Measurements from ENCODE around the gene SLC24A4. TPM values are rescaled to one million over a fixed set of nuclear protein-coding genes. Genes with fewer than 3 reads are reported as not detected.

The SLC24A4 gene
- total RNA-seq, 1 donor from 2014 or later: not detected

DNA sequence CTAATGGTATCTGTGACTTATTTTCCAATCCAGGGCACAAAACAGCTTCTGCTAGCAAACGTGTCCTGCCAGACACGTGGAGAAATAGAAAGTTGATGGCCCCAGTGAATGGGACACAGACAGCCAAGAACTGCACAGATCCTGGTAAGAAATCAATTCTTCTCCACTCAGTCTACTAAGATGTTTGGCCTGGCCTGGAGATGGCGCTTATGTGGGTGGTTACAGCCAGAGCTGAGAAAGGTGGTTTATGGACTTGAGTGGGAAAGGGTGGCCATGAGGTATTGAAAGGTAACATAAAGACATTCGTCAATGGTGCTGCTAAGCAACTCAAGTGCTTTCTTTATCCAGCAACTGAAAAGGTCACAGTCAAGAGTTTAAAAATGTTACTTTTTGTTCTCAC is 2.9 kb downstream of the SLC24A4 start:
- Mint-ChIP-seq H3K27me3 (ENCODE audit: low read depth) (peaks cover 85% of the 10 kb centered on the region), H3K4me1 (no peaks in the 10 kb centered on the region), H3K36me3 (no peaks in the 10 kb centered on the region), H3K4me3 (no peak overlapping the region), H3K9me3 (no peaks in the 10 kb centered on the region), H3K27ac (no peak overlapping the region)
- TF ChIP-seq CTCF (IDR thresholded peaks at IDR 0.05; ENCODE audit: unreplicated experiment): no peak
- DNase-seq (ENCODE audit: low spot score in 2 of 2, unreplicated experiment in 2 of 2): no peak

- no peaks in the 10 kb centered on the region for H3K4me1 Mint-ChIP-seq
- no peak for DNase-seq (ENCODE audit: low spot score in 2 of 2, unreplicated experiment in 2 of 2)
- H3K27ac Mint-ChIP-seq: no peak overlapping the region
- no peak for TF ChIP-seq CTCF (IDR thresholded peaks at IDR 0.05; ENCODE audit: unreplicated experiment)
- peaks cover 67% of the 10 kb centered on the region for H3K27me3 Mint-ChIP-seq (ENCODE audit: low read depth)
- no peaks in the 10 kb centered on the region for H3K36me3 Mint-ChIP-seq
- H3K4me3 Mint-ChIP-seq: no peak overlapping the region
- no peaks in the 10 kb centered on the region for H3K9me3 Mint-ChIP-seq
Measured at GRCh38 chr14:92328664-92329255, 5.8 kb downstream of the SLC24A4 start.

GRCh38 chr14:92334050-92334449 is 11.1 kb downstream of the SLC24A4 start:
- H3K27ac Mint-ChIP-seq: no peak overlapping the region
- no peaks in the 10 kb centered on the region for H3K36me3 Mint-ChIP-seq

GRCh38 chr14:92336363-92336762 is 13.4 kb downstream of the SLC24A4 start:
- TF ChIP-seq CTCF (IDR thresholded peaks at IDR 0.05; ENCODE audit: unreplicated experiment): no peak
- no peaks in the 10 kb centered on the region for H3K4me1 Mint-ChIP-seq
- peaks cover 56% of the 10 kb centered on the region for H3K27me3 Mint-ChIP-seq (ENCODE audit: low read depth)
- DNase-seq (ENCODE audit: low spot score in 2 of 2, unreplicated experiment in 2 of 2): no peak
- H3K27ac Mint-ChIP-seq: no peak overlapping the region
- no peaks in the 10 kb centered on the region for H3K36me3 Mint-ChIP-seq
- H3K4me3 Mint-ChIP-seq: no peak overlapping the region
- no peaks in the 10 kb centered on the region for H3K9me3 Mint-ChIP-seq

More at GRCh38 chr14:92334050-92334449, 11.1 kb downstream of the SLC24A4 start:
- no peaks in the 10 kb centered on the region for H3K9me3 Mint-ChIP-seq
- no peak for DNase-seq (ENCODE audit: low spot score in 2 of 2, unreplicated experiment in 2 of 2)
- no peaks in the 10 kb centered on the region for H3K4me1 Mint-ChIP-seq
- H3K4me3 Mint-ChIP-seq: no peak overlapping the region
- no peak for TF ChIP-seq CTCF (IDR thresholded peaks at IDR 0.05; ENCODE audit: unreplicated experiment)
- H3K27me3 Mint-ChIP-seq (ENCODE audit: low read depth): peaks cover 42% of the 10 kb centered on the region

DNA sequence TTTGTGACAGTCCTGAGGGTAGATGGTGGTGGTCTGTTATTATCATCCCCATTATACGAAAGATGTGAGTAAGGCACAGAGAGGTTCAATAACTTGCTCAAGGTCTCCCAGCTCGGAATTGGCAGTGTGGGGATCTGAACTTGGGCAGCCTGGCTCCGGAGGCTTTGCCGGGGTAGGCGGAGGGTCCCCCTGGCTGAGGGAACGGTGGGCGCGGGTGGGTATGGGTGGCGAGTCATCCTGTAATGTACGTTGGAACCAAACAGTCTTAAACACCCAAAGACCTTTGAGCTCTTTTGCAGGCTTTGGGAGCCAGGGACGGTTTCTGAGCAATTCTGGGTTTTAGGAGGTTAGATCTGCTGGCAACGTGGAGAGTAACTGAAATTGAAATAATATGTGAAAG is 16.5 kb downstream of the SLC24A4 start:
- Mint-ChIP-seq H3K36me3 (no peaks in the 10 kb centered on the region), H3K27me3 (ENCODE audit: low read depth) (peaks cover 69% of the 10 kb centered on the region), H3K27ac (no peak overlapping the region), H3K4me1 (no peaks in the 10 kb centered on the region), H3K9me3 (no peaks in the 10 kb centered on the region), H3K4me3 (no peak overlapping the region)
- no peak for TF ChIP-seq CTCF (IDR thresholded peaks at IDR 0.05; ENCODE audit: unreplicated experiment)
- DNase-seq (ENCODE audit: low spot score in 2 of 2, unreplicated experiment in 2 of 2): no peak

DNA sequence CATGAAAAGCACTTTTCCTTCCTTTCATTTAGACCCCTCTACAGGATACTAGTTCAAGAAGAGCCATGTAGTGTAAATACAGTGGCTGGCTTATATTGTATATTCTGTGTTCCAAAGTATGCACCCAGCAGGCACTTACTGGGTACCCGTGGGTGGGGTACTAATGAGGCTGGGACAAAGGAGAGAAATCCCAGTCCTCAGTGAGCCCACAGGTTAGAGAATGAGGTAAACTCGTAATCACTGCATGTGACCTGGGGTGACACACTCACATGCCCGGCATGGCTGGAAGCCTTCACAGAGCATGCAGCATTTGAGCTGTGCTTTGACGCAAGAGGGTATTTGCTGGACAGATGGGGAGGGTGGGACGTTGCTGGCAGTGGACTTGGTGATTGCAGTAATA is 17.1 kb downstream of the SLC24A4 start:
- Mint-ChIP-seq H3K27ac (no peak overlapping the region), H3K9me3 (no peaks in the 10 kb centered on the region)

More for the DNA sequence above, 17.1 kb downstream of the SLC24A4 start:
- Mint-ChIP-seq H3K27me3 (ENCODE audit: low read depth) (peaks cover 76% of the 10 kb centered on the region), H3K4me1 (no peaks in the 10 kb centered on the region), H3K4me3 (no peak overlapping the region), H3K36me3 (no peaks in the 10 kb centered on the region)
- DNase-seq (ENCODE audit: low spot score in 2 of 2, unreplicated experiment in 2 of 2): no peak
- TF ChIP-seq CTCF (IDR thresholded peaks at IDR 0.05; ENCODE audit: unreplicated experiment): no peak
